Tibial nerve (tissue), 4 donors: ENCODE measurements around the gene ASS1.

Source experiments
- EP300 ChIP-seq, 2 donors: sonication (generic); formaldehyde crosslinking; IDR thresholded peaks; one replicate each; pipeline ENCODE4 v1.6.1; 2017; ENCODE audit warnings: antibody characterized with exemption in 2 of 2, mild to moderate bottlenecking in 1 of 2
- POLR2A ChIP-seq, 2 donors: fragments of 450-650 bp; IDR thresholded peaks; one replicate each; pipeline ENCODE4 v1.6.1; 2017; ENCODE audit warnings: antibody characterized with exemption in 2 of 2, mild to moderate bottlenecking in 2 of 2, moderate library complexity in 2 of 2
- TF ChIP-seq, protein P1 (sequence below), 5 experiments: fragments of 200-600 bp in 3 of 5; fragments of 450-650 bp in 2 of 5; sonication (generic) in 3 of 5; IDR thresholded peaks; one replicate each; pipeline ENCODE4 v1.5.1; 2016 to 2019; ENCODE audit warnings: antibody characterized with exemption in 5 of 5, mild to moderate bottlenecking in 3 of 5, moderate library complexity in 2 of 5

DNA sequence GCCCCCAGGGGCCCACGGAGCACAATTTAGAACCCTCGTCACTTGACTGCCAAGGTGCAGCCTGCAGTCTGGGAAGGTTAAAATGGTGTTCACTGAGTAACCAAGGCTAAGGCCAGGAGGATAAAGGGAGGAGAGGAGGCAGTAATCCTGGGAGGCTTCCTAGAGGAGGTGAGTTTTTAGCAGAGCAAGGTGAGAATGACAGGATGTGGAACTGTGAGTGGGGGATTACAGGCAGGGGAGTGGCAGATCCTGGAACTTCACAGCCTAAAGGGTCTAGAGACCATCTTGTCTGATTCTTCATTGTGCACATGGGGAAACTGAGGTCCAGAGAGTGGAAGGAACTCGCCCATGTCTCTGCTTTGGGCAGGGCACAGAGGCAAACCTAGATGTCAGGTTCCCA lies 42.5 kb upstream of the ASS1 start:
- TF ChIP-seq, protein P1, sequence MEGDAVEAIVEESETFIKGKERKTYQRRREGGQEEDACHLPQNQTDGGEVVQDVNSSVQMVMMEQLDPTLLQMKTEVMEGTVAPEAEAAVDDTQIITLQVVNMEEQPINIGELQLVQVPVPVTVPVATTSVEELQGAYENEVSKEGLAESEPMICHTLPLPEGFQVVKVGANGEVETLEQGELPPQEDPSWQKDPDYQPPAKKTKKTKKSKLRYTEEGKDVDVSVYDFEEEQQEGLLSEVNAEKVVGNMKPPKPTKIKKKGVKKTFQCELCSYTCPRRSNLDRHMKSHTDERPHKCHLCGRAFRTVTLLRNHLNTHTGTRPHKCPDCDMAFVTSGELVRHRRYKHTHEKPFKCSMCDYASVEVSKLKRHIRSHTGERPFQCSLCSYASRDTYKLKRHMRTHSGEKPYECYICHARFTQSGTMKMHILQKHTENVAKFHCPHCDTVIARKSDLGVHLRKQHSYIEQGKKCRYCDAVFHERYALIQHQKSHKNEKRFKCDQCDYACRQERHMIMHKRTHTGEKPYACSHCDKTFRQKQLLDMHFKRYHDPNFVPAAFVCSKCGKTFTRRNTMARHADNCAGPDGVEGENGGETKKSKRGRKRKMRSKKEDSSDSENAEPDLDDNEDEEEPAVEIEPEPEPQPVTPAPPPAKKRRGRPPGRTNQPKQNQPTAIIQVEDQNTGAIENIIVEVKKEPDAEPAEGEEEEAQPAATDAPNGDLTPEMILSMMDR (IDR thresholded peaks at IDR 0.05): no peak
- TF ChIP-seq POLR2A (IDR thresholded peaks at IDR 0.05) (no peak), EP300 (IDR thresholded peaks at IDR 0.05) (no peak)
